IPS-NIHi7 (cell line): ENCODE data around the gene ANKRD11.
"Not testable (repeated sequence)": the region's sequence is repeated elsewhere in the genome, so short reads cannot be mapped to it uniquely, and the experiment has no call there.

Source experiments
- DNase-seq: peaks from one replicate; pipeline ENCODE4 v3.0.0; 2012; ENCODE audit warnings: mixed read lengths; ENCODE audit errors: extremely low spot score

The ANKRD11 gene

DNA sequence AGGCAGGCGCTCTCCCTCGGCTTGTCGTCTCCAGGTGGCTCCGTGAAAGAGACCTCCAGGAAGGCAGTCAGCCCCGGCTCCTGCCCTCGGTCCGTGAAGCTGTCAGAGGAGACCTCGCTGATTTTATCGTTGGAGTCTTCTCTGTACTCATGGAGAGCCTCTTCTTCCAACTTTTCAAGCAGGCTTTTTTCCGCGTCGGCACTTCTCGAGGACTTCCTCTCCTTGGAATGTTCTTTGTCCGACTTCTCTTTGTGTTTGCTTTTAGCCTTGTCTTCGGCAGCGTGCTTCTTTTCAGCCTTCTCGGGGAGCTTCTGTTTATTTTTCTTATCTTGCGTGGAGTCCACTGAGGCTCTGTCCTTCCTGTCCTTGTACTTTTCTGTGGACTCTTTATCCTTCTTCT, 207.8 kb downstream of the ANKRD11 start:
- no peak for DNase-seq

DNA sequence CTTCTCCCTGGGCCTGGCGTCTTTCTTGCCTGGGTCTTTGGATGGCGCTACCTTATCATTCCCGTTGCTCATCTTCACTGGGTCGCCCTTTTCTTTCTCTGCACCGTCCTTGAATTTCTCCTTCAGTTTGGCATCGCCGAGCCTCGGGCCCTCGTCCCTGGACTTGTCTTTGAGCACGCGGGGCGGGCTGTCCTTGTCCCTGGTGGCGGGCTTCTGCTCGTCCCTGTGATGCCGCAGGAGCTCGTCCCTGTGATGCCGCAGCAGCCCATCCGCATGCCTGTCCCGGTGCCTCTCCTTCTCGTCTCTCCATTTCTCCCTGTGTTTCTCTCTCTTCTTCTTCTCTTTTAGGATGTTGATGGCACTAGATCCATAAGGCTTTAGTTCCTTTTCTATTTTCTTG, 208.5 kb downstream of the ANKRD11 start:
- DNase-seq, result no peak

DNA sequence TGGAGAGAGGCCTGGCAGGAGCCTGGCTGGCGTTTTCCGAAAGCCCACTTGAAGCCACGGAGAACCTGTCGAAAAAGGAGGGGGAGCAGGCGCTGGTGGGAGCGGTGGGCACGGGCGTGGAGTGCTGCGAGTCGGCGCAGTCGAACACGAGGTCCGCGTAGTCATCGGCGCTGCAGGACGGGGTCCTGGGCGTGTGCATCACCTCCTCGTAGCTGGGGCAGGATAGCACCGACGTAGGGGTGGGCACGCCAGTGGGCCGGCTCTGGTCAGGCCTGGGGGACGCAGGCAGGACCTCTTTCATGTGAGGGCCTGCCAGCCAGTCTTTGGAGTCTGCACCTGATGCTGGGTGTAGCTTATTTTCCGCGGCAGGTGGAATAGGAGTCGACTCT, 209.2 kb downstream of the ANKRD11 start:
- no peak for DNase-seq

DNA sequence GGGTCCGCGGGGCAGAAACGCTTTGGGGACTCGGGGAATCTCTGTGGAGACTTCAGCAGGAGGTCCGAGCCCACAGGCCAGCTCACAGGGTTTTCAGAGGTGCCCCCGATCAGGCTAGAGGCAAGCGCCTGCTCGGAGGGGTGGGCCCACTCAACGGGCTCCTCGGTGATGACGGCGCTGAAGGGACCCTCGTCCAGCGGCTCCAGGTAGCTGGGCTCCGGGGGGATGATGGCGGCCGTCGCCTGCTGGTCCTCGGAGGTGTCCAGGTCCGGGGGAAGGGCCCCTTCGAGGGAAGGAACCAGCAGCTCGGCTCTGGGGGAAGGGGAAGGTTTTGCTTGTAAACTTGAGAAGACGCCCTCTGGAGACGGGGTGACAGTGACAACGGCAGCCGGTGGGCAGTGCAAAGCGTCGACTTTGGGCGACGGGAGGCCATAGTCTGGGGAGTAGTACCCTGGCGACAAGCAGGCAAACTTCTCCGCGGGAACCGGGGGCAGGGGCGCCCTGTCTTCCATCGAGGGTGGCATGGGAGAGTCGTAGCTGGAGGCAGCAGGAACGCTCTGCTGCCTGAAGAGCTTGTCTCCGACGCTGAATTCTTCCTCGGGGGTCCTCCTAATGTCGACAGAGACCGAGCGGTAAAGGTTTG, 209.7 kb downstream of the ANKRD11 start:
- DNase-seq, result no peak

DNA sequence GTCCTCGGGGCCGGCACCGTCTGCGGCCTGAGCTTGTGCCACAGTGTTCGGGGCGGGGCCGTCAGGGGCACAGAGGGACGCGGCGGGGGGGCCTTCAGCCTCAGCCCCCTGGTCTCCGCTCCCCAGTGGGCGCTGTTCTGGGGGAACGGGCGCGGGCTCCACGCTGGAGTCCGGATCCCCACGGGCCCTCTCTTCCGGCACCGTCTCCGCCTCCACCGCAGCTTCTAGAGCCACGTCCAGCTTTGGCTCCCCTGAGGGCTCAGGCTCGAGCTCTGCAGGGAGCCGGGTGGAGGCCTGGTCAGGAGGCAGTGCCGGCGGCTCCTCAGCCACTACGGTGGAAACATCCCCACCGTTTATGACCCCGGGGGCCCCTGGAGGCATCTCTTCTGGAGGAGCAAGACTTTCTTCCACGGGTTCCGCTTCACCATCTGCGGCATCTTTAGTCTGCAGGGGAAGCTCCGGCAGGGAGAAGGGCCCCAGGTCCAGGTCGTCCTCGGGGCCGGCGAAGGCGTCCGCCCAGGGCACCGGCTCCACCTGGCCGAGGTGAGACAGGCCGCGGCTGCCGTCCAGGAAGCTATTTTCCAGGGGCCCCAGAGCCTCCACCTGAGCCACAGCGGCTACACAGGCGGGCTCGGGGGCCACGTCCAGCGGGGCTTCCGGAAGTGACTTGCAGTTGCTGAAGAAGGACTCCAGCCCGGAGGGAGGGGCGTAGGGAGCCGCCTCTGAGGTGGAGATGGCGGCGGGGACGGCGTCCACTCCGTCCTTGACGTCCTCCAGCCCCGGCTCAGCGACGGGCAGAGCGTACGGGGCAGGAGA, 210.5 kb downstream of the ANKRD11 start:
- no peak for DNase-seq

DNA sequence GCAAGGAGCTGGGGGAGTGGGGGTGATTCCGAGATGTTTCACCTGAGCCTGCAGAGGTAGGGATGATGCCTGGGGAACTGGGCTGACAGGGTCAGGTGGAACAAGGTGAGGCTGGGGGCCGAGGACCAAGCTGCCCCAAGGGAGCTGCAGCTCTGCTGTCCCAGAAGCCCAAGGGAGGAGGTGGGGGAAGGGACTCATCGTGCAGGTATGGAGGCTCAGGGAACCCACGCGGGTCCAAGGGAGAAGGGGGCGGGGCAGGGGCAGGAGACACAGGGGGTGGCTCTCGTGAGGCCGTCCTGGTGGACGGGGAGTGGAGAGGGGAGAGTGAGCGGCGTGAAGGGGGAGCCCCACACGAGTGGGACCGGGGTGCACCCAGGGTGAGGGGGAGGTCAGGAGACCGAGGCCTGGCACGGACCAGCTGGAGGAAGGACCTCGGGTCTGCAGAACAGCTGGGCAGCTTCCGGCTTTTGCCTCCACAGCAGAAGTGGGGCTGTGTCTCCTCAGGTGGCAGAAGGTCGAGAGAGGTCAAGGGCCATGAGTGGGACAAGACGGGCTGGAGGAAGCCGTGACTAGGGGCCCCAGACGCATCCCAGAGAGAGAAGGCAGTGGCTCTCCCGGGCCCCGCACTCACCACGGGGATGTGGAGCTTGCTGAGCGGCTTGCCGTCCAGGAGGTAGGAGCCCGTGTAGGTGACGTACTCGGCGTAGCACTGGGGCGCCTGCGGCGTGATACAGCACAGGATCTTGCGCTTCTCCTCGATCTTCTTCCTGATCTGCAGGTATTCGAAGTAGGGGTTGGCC, 211.7 kb downstream of the ANKRD11 start:
- no peak for DNase-seq

DNA sequence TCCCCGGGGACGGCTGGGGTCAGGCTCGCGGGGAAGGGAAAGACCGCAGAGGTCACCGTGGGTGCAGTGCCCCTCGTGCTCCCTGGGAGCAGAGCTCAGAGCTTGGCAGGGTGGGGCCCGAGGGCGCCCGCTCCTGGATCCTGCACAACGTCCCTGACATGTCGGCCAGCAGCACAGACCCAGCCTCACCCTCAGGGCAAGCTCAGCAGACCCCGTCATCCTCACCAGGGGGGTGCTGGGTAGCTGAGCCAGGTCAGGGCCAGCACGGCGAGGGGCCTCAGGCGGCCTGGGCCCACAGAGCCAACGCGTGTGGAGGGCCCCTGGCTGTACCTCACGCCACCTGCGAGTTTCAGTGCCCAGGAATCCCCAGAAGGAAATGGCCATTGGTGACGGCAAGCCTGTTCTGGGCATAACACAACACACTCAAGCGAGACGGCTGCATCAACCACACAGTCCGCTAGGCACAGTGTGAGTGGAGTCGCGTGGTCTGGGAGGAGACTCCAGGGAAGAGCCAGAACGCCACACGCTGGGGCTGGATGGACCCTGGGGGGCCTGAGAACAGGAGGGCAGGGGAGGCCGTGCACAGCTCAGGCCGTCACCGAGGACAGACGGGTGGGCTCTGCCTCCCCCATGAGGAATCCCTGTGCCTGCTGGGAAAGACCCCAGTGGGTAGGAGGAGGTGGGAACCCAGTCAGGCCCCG, 212.6 kb downstream of the ANKRD11 start:
- DNase-seq, result no peak

DNA sequence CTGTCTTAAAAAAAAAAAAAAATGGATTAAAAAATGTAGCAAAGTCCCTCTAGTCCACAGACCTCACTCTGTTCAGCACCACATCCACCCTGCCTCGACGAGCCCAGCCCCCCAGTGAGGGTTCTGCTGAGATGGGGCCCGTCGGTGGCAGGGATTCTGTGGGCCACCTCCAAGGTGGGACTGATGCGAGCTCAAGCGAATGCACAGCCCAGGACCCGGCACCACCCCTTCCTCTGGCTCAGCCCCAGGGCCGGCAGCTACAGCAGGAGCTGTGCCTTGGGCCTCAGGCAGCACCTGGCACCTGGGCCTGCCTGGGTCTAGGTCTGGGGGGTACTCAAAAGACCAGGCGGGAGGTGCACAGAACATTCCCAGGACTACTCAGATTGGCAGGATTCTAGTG, 213.3 kb downstream of the ANKRD11 start:
- no peak for DNase-seq

DNA sequence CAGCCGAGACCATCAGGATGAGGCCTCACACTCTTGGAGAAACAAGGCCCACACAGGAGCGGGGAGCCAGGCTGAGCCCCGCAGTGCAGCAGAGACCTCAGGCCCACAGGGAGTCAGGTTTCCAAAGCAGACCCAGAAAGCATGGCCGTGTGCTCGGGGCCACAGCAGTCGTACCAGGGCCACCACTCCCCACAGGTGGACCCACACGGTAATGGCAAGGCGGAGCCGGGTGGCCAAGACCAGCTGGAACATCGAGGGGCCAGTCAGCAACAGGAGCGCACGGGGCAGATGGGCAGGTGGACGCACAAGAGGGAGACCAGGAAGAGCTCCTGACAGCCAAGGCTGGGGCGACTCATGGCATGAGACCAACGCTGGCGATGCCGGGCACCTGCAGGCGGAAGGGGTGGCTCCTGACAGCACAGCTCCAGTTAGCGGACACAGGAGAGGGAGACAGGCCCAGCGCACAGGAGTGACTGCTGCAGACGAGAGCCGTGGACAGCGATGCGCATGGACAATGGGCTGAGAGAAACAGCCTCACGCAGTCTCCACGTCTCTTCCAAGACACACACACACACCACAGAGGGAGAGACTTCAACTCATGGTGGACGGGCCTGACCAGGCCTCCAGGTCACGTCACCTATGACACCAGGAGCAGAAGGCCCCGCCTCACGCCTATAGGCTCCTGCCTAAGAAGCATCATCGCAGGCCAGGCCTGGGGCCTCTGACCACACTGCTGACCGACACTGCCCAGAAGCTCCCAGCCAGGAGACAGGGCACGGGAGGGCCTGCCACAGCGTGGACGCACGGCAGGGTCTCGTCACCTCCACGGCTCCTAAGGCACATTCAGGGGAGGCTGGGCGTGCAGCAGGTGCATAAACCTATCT, 214.3 kb downstream of the ANKRD11 start:
- no peak for DNase-seq

DNA sequence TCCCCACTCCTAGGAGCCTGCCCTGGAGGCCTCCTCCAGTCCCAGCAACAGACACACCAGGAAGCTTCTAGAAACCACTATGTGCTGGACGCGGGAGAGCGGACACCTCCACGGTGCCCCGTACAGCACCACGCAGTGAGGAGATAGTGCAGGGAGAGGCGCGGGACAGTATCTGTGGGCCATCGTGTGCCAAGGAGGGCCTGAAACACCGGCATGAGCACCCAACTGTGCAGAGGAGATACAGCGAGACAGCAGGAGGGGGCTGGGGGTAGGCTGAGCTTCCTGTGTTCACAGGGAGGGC, 215.1 kb downstream of the ANKRD11 start:
- DNase-seq, result no peak

DNA sequence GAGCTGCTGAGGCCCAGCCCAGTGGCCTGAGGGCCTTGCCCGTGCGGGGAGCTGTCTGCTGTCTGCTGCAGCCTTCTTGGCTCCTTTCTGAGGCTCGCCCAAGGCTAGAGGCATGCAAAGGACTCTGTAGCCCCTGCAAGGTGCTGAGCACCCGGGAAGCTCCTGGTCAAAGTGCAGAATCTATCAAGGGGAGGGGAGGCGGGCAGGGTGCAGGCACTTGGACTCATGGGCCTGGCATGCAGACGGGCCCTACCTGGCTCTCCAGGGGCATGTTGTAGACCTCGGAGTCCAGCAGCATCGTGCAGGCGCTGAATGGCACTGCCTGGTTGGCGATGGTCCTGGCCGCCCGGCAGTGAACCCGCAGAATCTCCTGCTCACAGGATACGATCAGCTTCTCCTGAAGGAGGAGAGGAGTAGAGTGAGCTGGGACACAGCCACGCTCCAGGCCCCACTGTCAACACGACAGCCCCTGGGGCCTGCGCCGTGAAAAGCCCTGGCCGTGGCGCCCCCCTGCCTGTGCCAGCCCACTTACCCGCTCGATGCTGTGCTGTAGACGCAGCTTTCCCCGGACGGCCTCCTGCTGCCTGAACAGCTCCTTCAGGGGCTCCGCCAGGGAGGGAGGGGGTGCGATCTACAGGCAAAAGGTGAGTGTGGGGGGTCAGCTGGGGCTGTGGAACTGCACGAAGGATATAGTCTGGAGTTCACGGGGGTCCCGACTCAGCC, 215.6 kb downstream of the ANKRD11 start:
- no peak for DNase-seq

DNA sequence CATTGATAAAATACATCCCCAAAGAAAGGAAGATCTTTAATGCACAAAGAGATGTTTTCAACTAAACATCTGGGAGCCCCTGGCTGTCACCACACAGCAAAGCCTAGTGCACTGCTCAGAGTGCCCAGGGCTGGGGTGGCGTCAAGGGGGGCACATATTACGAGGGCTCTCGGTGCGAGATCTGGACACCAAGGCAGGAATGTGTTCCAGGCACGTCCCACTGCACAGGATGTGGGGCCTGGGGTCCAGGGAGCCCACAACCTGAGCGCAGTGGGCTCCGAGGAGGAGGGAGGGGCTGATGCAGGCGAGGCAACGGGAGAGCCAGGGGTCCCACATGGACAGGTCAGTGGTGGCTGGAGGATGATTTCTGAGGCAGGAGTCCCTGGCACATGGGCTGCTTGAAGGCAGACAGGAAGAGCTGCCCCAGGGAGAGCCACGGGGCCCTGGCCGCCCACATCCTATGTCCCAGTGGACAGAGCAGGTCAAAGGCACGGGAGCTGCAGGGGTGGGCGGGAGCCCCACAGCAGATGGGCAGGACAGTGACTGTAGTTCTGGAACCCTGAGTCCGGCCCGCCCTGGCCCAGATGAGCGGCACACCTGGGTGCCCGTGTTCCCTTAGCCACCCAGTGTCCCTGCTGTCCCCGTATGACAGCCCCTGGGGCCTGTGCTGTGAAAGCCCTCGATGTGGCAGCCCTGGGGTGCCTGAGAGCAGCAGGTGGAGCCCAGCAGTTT, 216.5 kb downstream of the ANKRD11 start:
- no peak for DNase-seq

DNA sequence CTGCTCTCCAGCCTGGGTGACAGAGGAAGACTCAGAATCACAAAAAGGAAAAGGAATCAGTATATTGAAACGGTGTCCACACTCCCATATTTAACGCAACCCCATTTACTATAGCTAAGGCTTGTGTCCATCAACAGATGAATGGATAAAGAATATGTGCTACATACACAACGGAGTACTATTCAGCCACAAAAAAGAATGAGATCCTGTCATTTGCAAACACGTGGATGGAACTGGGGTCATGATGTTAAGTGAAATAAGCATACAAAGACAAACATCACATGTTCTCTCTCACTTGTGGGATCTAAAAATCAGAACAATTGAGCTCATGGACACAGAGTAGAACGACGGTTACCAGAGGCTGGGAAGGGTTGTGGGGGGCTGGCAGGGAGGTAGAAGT, 217.7 kb downstream of the ANKRD11 start:
- DNase-seq, result no peak

DNA sequence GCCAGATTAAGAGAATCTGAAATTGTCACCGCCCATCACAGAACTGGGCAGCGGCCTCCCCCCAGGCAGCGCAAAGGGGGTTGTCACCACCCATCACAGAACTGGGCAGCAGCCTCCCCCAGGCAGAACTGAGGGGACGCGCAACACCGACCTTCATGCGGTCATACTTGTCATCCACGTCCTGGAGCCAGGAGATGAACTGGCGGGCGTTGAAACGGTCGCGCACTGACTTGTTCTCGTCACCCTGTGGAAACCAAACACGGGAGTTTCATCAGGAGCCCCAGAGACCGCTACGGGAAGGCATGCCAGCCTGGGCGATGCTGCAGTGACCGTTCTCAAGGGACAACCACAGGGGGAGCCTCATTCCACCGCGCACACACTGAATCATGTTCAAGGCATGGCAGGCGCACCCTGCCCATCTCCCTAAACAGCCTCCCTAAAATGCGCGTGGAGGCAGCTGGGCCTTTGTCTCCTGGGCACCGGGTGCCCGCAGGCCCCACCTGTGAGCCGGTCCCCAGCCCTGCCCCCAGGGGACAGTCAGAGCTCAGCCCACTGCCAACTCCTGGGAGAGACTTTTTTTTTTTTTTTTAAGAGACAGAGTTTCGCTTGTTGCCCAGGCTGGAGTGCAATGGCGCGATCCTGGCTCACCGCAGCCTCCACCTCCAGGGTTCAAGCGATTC, 219.6 kb downstream of the ANKRD11 start:
- no peak for DNase-seq

DNA sequence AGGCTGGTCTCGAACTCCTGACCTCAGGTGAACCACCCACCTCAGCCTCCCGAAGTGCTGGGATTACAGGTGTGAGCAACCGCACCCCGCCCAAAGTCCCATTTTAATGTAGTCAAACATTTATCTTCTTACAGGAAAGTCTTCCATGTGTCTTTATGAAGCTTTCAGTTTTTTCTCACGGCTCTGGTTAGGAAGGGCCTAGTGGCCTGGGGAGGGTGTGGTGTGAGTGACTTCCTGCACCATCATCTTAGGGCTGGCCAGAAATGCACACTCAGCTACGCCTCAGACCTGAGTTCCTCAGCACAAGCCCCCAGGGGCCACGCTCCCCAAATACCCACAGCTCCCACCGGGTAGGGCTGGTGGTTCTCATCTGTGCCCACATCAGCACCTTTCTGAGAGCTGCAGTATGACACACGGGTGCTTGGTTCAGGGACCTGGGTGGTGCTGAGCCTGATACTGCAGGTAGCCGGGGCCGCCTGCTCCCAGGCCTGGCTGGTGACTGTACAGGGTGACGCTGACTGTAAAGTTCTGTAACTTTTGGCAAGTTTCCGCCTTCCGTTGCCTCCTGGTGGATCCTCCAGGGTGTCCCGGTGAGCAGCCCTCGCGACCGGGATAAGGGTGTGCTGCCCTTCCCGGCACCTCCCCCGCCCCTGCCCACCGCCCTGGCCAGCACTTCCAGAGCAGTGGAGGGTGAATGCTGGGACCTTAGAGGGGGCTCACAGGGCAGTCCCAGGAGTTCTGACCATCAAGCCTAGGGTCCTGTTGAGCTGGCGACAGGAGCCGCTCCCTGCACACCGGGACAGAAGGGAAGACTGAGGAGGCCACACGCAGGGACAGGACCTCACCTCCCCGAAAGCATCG, 220.3 kb downstream of the ANKRD11 start:
- DNase-seq, result no peak

DNA sequence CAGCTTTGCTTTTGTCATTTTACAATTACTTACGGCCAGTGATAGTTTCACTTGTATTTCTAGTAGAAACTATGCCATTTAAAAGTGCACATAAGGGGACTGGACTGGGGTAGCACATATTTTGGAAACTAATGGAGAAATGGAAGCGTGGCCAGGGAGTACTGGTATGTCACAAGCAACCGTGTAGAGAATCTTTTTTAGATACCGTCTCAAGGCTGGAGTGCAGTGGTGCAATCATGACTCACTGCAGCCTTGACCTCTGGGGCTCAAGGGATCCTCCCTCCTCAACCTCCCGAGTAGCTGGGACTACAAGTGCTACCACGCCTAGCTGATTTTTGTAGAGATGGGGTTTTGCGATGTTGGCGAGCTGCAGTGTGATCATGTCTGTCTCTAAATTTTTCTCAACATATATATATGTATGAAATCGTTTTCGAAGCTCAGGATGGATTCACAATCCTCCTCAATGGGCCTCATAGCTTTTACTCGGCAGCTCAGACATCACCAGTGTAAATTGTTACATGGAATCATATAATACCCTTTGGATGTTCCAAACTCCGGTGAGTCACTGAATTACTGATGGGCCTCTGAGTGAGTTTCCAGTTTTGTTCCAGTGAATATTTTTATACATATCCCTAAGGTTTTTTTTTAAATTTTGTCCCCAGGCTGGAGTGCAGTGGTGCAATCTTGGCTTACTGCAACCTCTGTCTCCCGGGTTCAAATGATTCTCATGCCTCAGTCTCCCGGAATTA, 221.2 kb downstream of the ANKRD11 start:
- DNase-seq, result no peak

DNA sequence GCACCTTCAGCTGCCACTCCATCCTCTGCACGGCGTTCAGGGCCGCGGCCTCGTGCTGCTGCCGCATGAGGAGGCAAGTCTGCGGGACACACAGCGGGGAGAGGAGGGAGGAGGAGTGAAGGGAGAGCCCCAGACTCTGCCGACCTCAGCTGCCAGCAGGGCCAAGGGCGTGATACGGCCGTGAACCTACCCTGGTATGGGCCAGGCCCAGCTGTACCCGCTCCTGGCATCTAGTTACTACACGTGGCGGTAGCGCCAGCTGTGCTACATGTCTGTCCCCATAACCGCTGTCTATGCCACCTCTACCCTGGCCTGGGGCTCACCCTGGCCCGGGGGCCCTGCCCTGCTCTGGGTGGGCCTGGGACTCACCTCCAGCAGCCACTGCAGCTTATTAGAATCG, 221.8 kb downstream of the ANKRD11 start:
- DNase-seq, result no peak

DNA sequence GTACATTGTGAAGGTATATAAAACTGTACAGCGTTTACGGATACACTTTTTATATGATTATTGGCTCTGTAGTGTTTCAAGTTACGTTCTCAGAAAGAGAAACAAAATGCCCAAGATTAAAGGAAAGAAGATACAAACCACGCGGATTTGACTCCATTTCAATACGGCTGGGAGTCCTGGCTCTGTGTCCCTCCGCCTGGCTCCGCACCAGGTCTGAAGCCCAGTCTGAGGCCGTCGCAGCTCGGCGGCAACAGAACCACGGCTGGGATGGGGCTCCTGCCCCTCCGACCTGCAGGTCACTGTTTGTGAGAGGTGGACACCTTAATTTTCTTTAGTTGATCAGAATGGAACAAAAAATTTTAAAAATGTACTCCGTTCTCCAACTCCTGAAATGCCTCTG, 222.6 kb downstream of the ANKRD11 start:
- not testable (repeated sequence) for DNase-seq
